Measurements from ENCODE around the gene ITK.

GRCh38 chr5:157143127-157143971 lies 37.3 kb upstream of the ITK start:
- TF ChIP-seq, protein P1, sequence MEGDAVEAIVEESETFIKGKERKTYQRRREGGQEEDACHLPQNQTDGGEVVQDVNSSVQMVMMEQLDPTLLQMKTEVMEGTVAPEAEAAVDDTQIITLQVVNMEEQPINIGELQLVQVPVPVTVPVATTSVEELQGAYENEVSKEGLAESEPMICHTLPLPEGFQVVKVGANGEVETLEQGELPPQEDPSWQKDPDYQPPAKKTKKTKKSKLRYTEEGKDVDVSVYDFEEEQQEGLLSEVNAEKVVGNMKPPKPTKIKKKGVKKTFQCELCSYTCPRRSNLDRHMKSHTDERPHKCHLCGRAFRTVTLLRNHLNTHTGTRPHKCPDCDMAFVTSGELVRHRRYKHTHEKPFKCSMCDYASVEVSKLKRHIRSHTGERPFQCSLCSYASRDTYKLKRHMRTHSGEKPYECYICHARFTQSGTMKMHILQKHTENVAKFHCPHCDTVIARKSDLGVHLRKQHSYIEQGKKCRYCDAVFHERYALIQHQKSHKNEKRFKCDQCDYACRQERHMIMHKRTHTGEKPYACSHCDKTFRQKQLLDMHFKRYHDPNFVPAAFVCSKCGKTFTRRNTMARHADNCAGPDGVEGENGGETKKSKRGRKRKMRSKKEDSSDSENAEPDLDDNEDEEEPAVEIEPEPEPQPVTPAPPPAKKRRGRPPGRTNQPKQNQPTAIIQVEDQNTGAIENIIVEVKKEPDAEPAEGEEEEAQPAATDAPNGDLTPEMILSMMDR (optimal IDR thresholded peaks at IDR 0.05 in 1 of 3, IDR thresholded peaks at IDR 0.05 in 1 of 3, conservative IDR thresholded peaks at IDR 0.05 in 1 of 3; ENCODE audit: extremely low read depth in 1 of 3, insufficient read depth in 2 of 3, low read length in 3 of 3) = no peak
- no peak for TF ChIP-seq EZH2 (IDR thresholded peaks at IDR 0.05; ENCODE audit: low read length)
